Heart left ventricle (tissue), 16 donors: Measurements from ENCODE around the gene EFEMP2. TPM values are rescaled to one million over a fixed set of nuclear protein-coding genes. Genes with fewer than 3 reads are reported as not detected.

Experiments used
- ATAC-seq, 4 donors: fragments of 200-7000 bp; cut with Tn5 transposase; one replicate each; pipeline ENCODE4 v1.9.1; 2020 to 2022; ENCODE audit warnings: moderate library complexity in 4 of 4, mild to moderate bottlenecking in 3 of 4, moderate number of reproducible peaks in 1 of 4
- DNase-seq, 5 donors: peaks; one replicate each; pipeline ENCODE4 v3.0.0-alpha.2; 2020
- H3K27ac ChIP-seq, 12 donors: fragments of 200-600 bp; sonication (generic) in 4 of 12; one replicate each; pipeline versions ENCODE4 v1.5.0 to v1.8.0; 2016 to 2022; ENCODE audit warnings: mild to moderate bottlenecking in 2 of 12
- H3K27me3 ChIP-seq, 9 donors: fragments of 200-600 bp; sonication (generic) in 2 of 9; one replicate each; pipeline versions ENCODE4 v1.5.1 to v1.8.0; 2016 to 2022; ENCODE audit warnings: mild to moderate bottlenecking in 3 of 9
- H3K36me3 ChIP-seq, 9 donors: fragments of 200-600 bp; sonication (generic) in 2 of 9; one replicate each; pipeline versions ENCODE4 v1.5.0 to v1.8.0; 2018 to 2022; ENCODE audit warnings: mild to moderate bottlenecking in 2 of 9
- H3K4me1 ChIP-seq, 12 donors: fragments of 200-600 bp; sonication (generic) in 4 of 12; one replicate each; pipeline versions ENCODE4 v1.5.0 to v1.8.0; 2016 to 2022; ENCODE audit warnings: mild to moderate bottlenecking in 3 of 12
- H3K4me3 ChIP-seq, 12 donors: fragments of 200-600 bp; sonication (generic) in 4 of 12; one replicate each; pipeline versions ENCODE4 v1.5.0 to v1.8.0; 2017 to 2022; ENCODE audit warnings: mild to moderate bottlenecking in 9 of 12, moderate library complexity in 4 of 12
- H3K9me3 ChIP-seq, 12 donors: fragments of 200-600 bp; sonication (generic) in 4 of 12; one replicate each; pipeline versions ENCODE4 v1.5.0 to v1.8.0; 2016 to 2022; ENCODE audit warnings: mild to moderate bottlenecking in 1 of 12
- POLR2A ChIP-seq, 2 donors: fragments of 450-650 bp; IDR thresholded peaks; one replicate each; pipeline ENCODE4 v1.6.1; 2017; ENCODE audit warnings: antibody characterized with exemption in 2 of 2, mild to moderate bottlenecking in 2 of 2, moderate library complexity in 2 of 2
- WGBS, 4 donors: extraction: QIAGEN DNeasy Blood & Tissue Kit in 2 of 4; methylation state at CpG; one replicate each; pipeline versions ENCODE4 v1.1.5 to v1.1.7; 2013 to 2018; 5-methylcytosine and 5-hydroxymethylcytosine counted together
- intact Hi-C, 10 donors: fragments of 100-400 bp; cut with DNase I; formaldehyde crosslinking; loops; one replicate each; pipeline versions ENCODE4 v1.11.1 to v1.14.2; 2022
- polyA plus RNA-seq, 2 donors: library from polyadenylated mRNA; stranded (reverse); fragments of 200-250 nt; gene quantifications; one replicate each; pipeline ENCODE4 v1.2.3, GENCODE V29; 2013
- total RNA-seq, 9 donors: library from RNA; depleted of rRNA in 2 of 9; stranded (reverse); fragments of >200 nt in 2 of 9; fragmentation: NEBNext Ultra II Directional in 3 of 9; extraction: Animal tissue kit (Norgen Biotek cat#: 25700) in 3 of 9; gene quantifications; one replicate each; pipeline versions ENCODE4 v1.1.0 to v1.2.4, GENCODE V29; 2016 to 2023
- TF ChIP-seq, protein P1 (sequence below), 12 donors: fragments of 200-600 bp; sonication (generic) in 4 of 12; IDR thresholded peaks; one replicate each; pipeline versions ENCODE4 v1.5.0 to v1.8.0; 2018 to 2022; ENCODE audit warnings: antibody characterized with exemption in 12 of 12, mild to moderate bottlenecking in 5 of 12
- donor health status: ischemic (EF 13 %, LVEDD 7.1; RV severe dilation, severe dysfunction).
- donor health status: healthy with polysubstance abuse.
- donor health status: DM: no; HTN: yes; CAD: no.
- donor health status: DM: no; HTN: no; CAD: no.
- donor health status: ischemic (EF 25% LVEDD 6.9; RV normal size, moderate dysfunction).
- donor health status: ischemic (EF 25% LVEDD 5.7; RV mildly dilated, moderate dysfunction).
- donor health status: healthy.
- donor health status: DM: yes; HTN: yes; CAD: no.
- donor health status: ischemic (EF 35%, LVEDD 5.7; RV mildly dilated, moderate dysfunction).
- donor health status: nonischemic (EF 11% LVEDD 7.7; RV severe dilation, severe dysfunction).
- donor health status: DM: yes; HTN: yes; CAD: no.
- donor health status: PGD.
- donor health status: ischemic (EF 29% LVEDD 5.4; RV normal size, mild dysfunction).
- donor health status: nonischemic (EF 23%, LVEDD 6.1; RV moderate dilation, normal function).

EFEMP2 gene
- total and polyA plus RNA-seq, 11 donors, result 43.6 to 123 (median 88.4) TPM

DNA sequence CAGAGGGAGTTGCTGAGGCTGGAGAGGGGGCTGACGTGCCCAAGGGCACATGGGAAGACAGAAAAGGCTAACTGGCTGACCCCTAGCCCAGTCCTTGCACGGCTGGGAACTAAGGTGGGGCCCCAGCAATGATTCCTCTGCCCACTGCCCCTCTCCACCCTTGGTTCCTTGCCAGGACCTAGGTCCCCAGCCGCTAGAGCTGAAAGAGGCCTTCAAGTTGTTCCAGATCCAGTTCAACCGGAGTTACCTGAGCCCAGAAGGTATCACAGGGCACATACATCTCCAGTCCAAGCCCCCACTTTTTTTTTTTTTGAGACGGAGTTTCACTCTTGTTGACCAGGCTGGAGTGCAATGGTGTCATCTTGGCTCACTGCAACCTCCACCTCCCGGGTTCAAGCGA, 7.4 kb upstream of the EFEMP2 start:
- no peaks in the 10 kb centered on the region for H3K27me3 ChIP-seq
- H3K36me3 ChIP-seq, result peaks cover 0 to 32% (median 25%) of the 10 kb centered on the region in 9 donors
- H3K4me1 ChIP-seq, result peaks cover 0 to 18% (median 7%) of the 10 kb centered on the region in 12 donors
- TF ChIP-seq POLR2A (IDR thresholded peaks at IDR 0.05), result no peak
- TF ChIP-seq, protein P1, sequence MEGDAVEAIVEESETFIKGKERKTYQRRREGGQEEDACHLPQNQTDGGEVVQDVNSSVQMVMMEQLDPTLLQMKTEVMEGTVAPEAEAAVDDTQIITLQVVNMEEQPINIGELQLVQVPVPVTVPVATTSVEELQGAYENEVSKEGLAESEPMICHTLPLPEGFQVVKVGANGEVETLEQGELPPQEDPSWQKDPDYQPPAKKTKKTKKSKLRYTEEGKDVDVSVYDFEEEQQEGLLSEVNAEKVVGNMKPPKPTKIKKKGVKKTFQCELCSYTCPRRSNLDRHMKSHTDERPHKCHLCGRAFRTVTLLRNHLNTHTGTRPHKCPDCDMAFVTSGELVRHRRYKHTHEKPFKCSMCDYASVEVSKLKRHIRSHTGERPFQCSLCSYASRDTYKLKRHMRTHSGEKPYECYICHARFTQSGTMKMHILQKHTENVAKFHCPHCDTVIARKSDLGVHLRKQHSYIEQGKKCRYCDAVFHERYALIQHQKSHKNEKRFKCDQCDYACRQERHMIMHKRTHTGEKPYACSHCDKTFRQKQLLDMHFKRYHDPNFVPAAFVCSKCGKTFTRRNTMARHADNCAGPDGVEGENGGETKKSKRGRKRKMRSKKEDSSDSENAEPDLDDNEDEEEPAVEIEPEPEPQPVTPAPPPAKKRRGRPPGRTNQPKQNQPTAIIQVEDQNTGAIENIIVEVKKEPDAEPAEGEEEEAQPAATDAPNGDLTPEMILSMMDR (IDR thresholded peaks at IDR 0.05), result no peak
- DNase-seq (peak in 1 of 5 donors; percentile 15), ATAC-seq (no peak)
- peak overlapping the region in 1 of 12 donors; percentile 42 for H3K4me3 ChIP-seq
- intact Hi-C loops, result loop anchor here in 5 of 10 donors (5.0 to 10.0 kb wide), 3 partner anchors 42 to 107 kb away; no protein-coding TSS in a partner anchor
- WGBS, 4 donors, result 78 to 87% (median 79%) methylated on average over 6 to 7 of the region's 7 CpGs
- H3K9me3 ChIP-seq, result no peaks in the 10 kb centered on the region
- peak overlapping the region in 1 of 12 donors; percentile 35 for H3K27ac ChIP-seq

DNA sequence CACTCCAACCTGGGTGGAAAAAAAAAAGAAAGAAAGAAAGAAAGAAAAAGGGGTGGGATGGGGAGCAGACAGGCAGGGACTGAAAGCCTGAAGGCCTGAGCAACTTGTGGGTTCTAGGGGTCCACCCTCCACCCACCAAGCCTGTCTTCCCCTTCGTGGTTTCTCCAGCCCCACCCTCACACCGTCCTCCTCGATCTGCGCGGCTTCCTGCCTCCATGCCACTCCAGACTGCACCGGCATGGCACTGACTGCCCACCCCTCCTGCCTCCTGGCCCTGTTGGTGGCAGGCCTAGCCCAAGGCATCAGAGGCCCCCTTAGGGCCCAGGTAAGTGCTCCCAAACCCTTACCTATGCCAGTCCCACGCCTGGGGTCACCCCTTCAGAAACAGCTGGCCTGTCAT, 7.0 kb upstream of the EFEMP2 start, which contains the start of gene CTSW:
CTSW (plus strand) TSS at position 221 of the 400 bp plus-strand sequence; CDS start at position 239, 18 bp downstream.
- peaks cover 0 to 14% (median 3%) of the 10 kb centered on the region in 12 donors for H3K4me1 ChIP-seq
- intact Hi-C loops, result loop anchor here in 5 of 10 donors (5.0 to 10.0 kb wide), 3 partner anchors 43 to 108 kb away; no protein-coding TSS in a partner anchor
- peak within 1 kb of the TSS in 1 of 12 donors; percentile 42 for H3K4me3 ChIP-seq
- no peaks in the 10 kb centered on the region for H3K9me3 ChIP-seq
- H3K27ac ChIP-seq, result peak within 1 kb of the TSS in 1 of 12 donors; percentile 35
- H3K36me3 ChIP-seq, result peaks cover 0 to 28% (median 22%) of the 10 kb centered on the region in 9 donors
- no peaks in the 10 kb centered on the region for H3K27me3 ChIP-seq
- DNase-seq (peak in 1 of 5 donors; percentile 63), ATAC-seq (peak in 1 of 4 donors; percentile 4)
- TF ChIP-seq, protein P1 (IDR thresholded peaks at IDR 0.05), result no peak
- no peak for TF ChIP-seq POLR2A (IDR thresholded peaks at IDR 0.05)
- WGBS, 4 donors, result 56 to 70% (median 66%) methylated on average over 7 of the region's 7 CpGs

- DNase-seq (peak; percentile 95 to 97 (median 96)), ATAC-seq (peak; percentile 93 to 97 (median 94))
- TF ChIP-seq, protein P1 (IDR thresholded peaks at IDR 0.05), result no peak
- peak; percentile 52 to 91 for TF ChIP-seq POLR2A (IDR thresholded peaks at IDR 0.05)
- WGBS, 4 donors, result 7 to 15% (median 10%) methylated on average over 31 to 54 of the region's 54 CpGs
- Histone ChIP-seq H3K36me3 (peaks cover 0 to 21% (median 14%) of the 10 kb centered on the region in 9 donors), H3K4me3 (peak overlapping the region; percentile 32 to 95 (median 68)), H3K27ac (peak overlapping the region; percentile 75 to 99 (median 96)), H3K4me1 (peaks cover 3 to 39% (median 22%) of the 10 kb centered on the region in 12 donors), H3K9me3 (no peaks in the 10 kb centered on the region), H3K27me3 (no peaks in the 10 kb centered on the region)
- intact Hi-C loops, result loop anchor here in 3 of 10 donors (1.0 to 2.0 kb wide), 3 partner anchors 13 to 15 kb away; partner anchors contain the start of genes CFL1 (in 2 of the 3), FIBP (in 1 of the 3) and MUS81 (in 1 of the 3)
Measured at GRCh38 chr11:65873318-65874156, 937 bp upstream of the EFEMP2 start.
